Neural progenitor cell (in vitro differentiated cells): Measurements from ENCODE around the gene SND1. TPM values are rescaled to one million over a fixed set of nuclear protein-coding genes. Genes with fewer than 3 reads are reported as not detected.
A peak's percentile ranks its signal among the peaks of the same experiment; 100 is the strongest.

Experiments
- DNase-seq: peaks from one replicate; pipeline ENCODE4 v3.0.0-alpha.2; 2016; ENCODE audit warnings: low spot score
- H2AFZ ChIP-seq: fragments of 200-600 bp; sonication (generic); replicated peaks from 2 replicates; pipeline ENCODE4 v1.6.1; 2016; ENCODE audit warnings: antibody characterized with exemption
- H3F3A ChIP-seq: fragments of 200-600 bp; sonication (generic); 2 replicates; pipeline ENCODE4 v1.6.1; 2016; ENCODE audit warnings: antibody characterized with exemption, low read depth
- H3K27ac ChIP-seq: fragments of 200-600 bp; sonication (generic); 2 replicates; pipeline ENCODE4 v1.5.1; 2016; ENCODE audit warnings: mild to moderate bottlenecking
- H3K27me3 ChIP-seq: fragments of 200-600 bp; sonication (generic); 2 replicates; pipeline ENCODE4 v1.6.1; 2016; ENCODE audit warnings: mild to moderate bottlenecking, moderate library complexity
- H3K36me3 ChIP-seq: fragments of 200-600 bp; sonication (generic); 2 replicates; pipeline ENCODE4 v1.5.1; 2016
- H3K4me1 ChIP-seq: fragments of 200-600 bp; sonication (generic); 2 replicates; pipeline ENCODE4 v1.6.1; 2016; ENCODE audit warnings: mixed run types
- H3K4me2 ChIP-seq: fragments of 200-600 bp; sonication (generic); 2 replicates; pipeline ENCODE4 v1.6.1; 2016
- H3K4me3 ChIP-seq: fragments of 200-600 bp; sonication (generic); 2 replicates; pipeline ENCODE4 v1.5.1; 2016
- H3K79me2 ChIP-seq: fragments of 200-600 bp; sonication (generic); 2 replicates; pipeline ENCODE4 v1.6.1; 2016; ENCODE audit warnings: low read depth
- H3K9ac ChIP-seq: fragments of 200-600 bp; sonication (generic); 2 replicates; pipeline ENCODE4 v1.6.1; 2016
- H3K9me3 ChIP-seq: fragments of 200-600 bp; sonication (generic); 2 replicates; pipeline ENCODE4 v1.5.1; 2016; ENCODE audit warnings: low read depth
- H4K20me1 ChIP-seq: fragments of 200-600 bp; sonication (generic); 2 replicates; pipeline ENCODE4 v1.6.1; 2016; ENCODE audit warnings: low read depth
- H3K27ac Mint-ChIP-seq: 3 replicates; pipeline ENCODE4 v1.8.0; 2021; ENCODE audit warnings: mixed read lengths
- H3K27me3 Mint-ChIP-seq: 2 replicates; pipeline ENCODE4 v1.8.0; 2022; ENCODE audit warnings: low read depth, mild to moderate bottlenecking, inconsistent platforms, moderate library complexity, mixed read lengths; ENCODE audit not compliant: insufficient read depth
- H3K36me3 Mint-ChIP-seq: 3 replicates; pipeline ENCODE4 v1.8.0; 2021; ENCODE audit warnings: mixed read lengths
- H3K4me1 Mint-ChIP-seq: 3 replicates; pipeline ENCODE4 v1.8.0; 2021; ENCODE audit warnings: mixed read lengths
- H3K4me3 Mint-ChIP-seq: 3 replicates; pipeline ENCODE4 v1.8.0; 2021; ENCODE audit warnings: mild to moderate bottlenecking, moderate library complexity, mixed read lengths
- H3K9me3 Mint-ChIP-seq: 3 replicates; pipeline ENCODE4 v1.8.0; 2020; ENCODE audit warnings: mixed read lengths
- CTCF ChIP-seq: fragments of 200-600 bp; sonication (generic); IDR thresholded peaks from 2 replicates; pipeline ENCODE4 v1.5.1; 2017; ENCODE audit warnings: antibody characterized with exemption, mild to moderate bottlenecking
- EZH2 ChIP-seq: fragments of 200-600 bp; sonication (generic); IDR thresholded peaks from 2 replicates; pipeline ENCODE4 v1.6.1; 2017; ENCODE audit warnings: antibody characterized with exemption, mild to moderate bottlenecking, moderate library complexity
- EZH2phosphoT487 ChIP-seq: fragments of 200-600 bp; sonication (generic); IDR thresholded peaks from 2 replicates; pipeline ENCODE4 v1.6.1; 2017; ENCODE audit warnings: antibody characterized with exemption
- total RNA-seq: library from RNA; depleted of rRNA; stranded (reverse); fragments of >200 nt; gene quantifications from 2 replicates; pipeline ENCODE4 v1.2.3, GENCODE V29; 2015; ENCODE audit warnings: low replicate concordance

Gene SND1
- total RNA-seq, 1 donor from 2014 or later, result 154 TPM

GRCh38 chr7:127949769-127950222, 297.8 kb downstream of the SND1 start:
- no peaks in the 10 kb centered on the region for H3K9me3 Mint-ChIP-seq
- Histone ChIP-seq H3K27me3 (no peaks in the 10 kb centered on the region), H3K79me2 (no peaks in the 10 kb centered on the region), H3K9ac (no peak overlapping the region), H3K27ac (no peak overlapping the region), H3K4me2 (peak overlapping the region; percentile 51), H3K36me3 (no peaks in the 10 kb centered on the region), H3K4me1 (peaks cover 36% of the 10 kb centered on the region), H2AFZ (no peak overlapping the region), H3F3A (peaks cover 15% of the 10 kb centered on the region), H4K20me1 (peaks cover 11% of the 10 kb centered on the region), H3K4me3 (peak overlapping the region; percentile 8), H3K9me3 (no peaks in the 10 kb centered on the region)
- H3K4me1 Mint-ChIP-seq, result peaks cover 21% of the 10 kb centered on the region
- H3K4me3 Mint-ChIP-seq, result no peak overlapping the region
- H3K27me3 Mint-ChIP-seq, result no peaks in the 10 kb centered on the region
- H3K27ac Mint-ChIP-seq, result peak overlapping the region; percentile 81
- TF ChIP-seq EZH2 (no peak), EZH2phosphoT487 (no peak), CTCF (no peak)
- peak; percentile 57 for DNase-seq
- peaks cover 1% of the 10 kb centered on the region for H3K36me3 Mint-ChIP-seq

GRCh38 chr7:127950233-127950935, 298.4 kb downstream of the SND1 start:
- DNase-seq, result no peak
- H3K36me3 Mint-ChIP-seq, result no peaks in the 10 kb centered on the region
- peak overlapping the region; percentile 8 for H3K4me3 ChIP-seq

GRCh38 chr7:127953423-127954356, 301.7 kb downstream of the SND1 start:
- peaks cover 39% of the 10 kb centered on the region for H3K4me1 ChIP-seq
- peak; percentile 28 for DNase-seq
- Mint-ChIP-seq H3K27me3 (no peaks in the 10 kb centered on the region), H3K36me3 (no peaks in the 10 kb centered on the region), H3K4me1 (peaks cover 18% of the 10 kb centered on the region), H3K4me3 (no peak overlapping the region), H3K9me3 (no peaks in the 10 kb centered on the region), H3K27ac (no peak overlapping the region)
- H3K27ac ChIP-seq, result no peak overlapping the region
- H3K4me3 ChIP-seq, result no peak overlapping the region
- no peaks in the 10 kb centered on the region for H3K27me3 ChIP-seq
- H3F3A ChIP-seq, result peaks cover 15% of the 10 kb centered on the region
- peaks cover 11% of the 10 kb centered on the region for H4K20me1 ChIP-seq
- no peak for TF ChIP-seq CTCF
- no peak for TF ChIP-seq EZH2
- no peak for TF ChIP-seq EZH2phosphoT487
- H3K79me2 ChIP-seq, result no peaks in the 10 kb centered on the region
- H3K4me2 ChIP-seq, result peak overlapping the region; percentile 56
- no peaks in the 10 kb centered on the region for H3K9me3 ChIP-seq
- no peaks in the 10 kb centered on the region for H3K36me3 ChIP-seq
- no peak overlapping the region for H3K9ac ChIP-seq
- H2AFZ ChIP-seq, result no peak overlapping the region

More at GRCh38 chr7:127950233-127950935, 298.4 kb downstream of the SND1 start:
- no peaks in the 10 kb centered on the region for H3K79me2 ChIP-seq
- no peaks in the 10 kb centered on the region for H3K27me3 ChIP-seq
- H3K4me2 ChIP-seq, result no peak overlapping the region
- peaks cover 11% of the 10 kb centered on the region for H4K20me1 ChIP-seq
- TF ChIP-seq EZH2phosphoT487 (no peak), EZH2 (no peak), CTCF (no peak)
- no peaks in the 10 kb centered on the region for H3K9me3 ChIP-seq
- peaks cover 15% of the 10 kb centered on the region for H3F3A ChIP-seq
- Mint-ChIP-seq H3K27ac (no peak overlapping the region), H3K27me3 (no peaks in the 10 kb centered on the region), H3K4me1 (peaks cover 21% of the 10 kb centered on the region), H3K9me3 (no peaks in the 10 kb centered on the region), H3K4me3 (no peak overlapping the region)
- no peaks in the 10 kb centered on the region for H3K36me3 ChIP-seq
- H3K27ac ChIP-seq, result no peak overlapping the region
- no peak overlapping the region for H3K9ac ChIP-seq
- peaks cover 39% of the 10 kb centered on the region for H3K4me1 ChIP-seq
- H2AFZ ChIP-seq, result no peak overlapping the region
